Psoas muscle (tissue), 8 donors: ENCODE measurements around the gene APCDD1. TPM values are rescaled to one million over a fixed set of nuclear protein-coding genes. Genes with fewer than 3 reads are reported as not detected.

Experiments
- ATAC-seq, 4 donors: fragments of 200-7000 bp; cut with Tn5 transposase; one replicate each; pipeline ENCODE4 v1.9.1; 2020; ENCODE audit warnings: moderate library complexity in 3 of 4, mild to moderate bottlenecking in 2 of 4
- DNase-seq, 2 donors: peaks; one replicate each; pipeline ENCODE4 v3.0.0-alpha.2; 2020
- H3K27ac ChIP-seq: fragments of 200-600 bp; one replicate; pipeline ENCODE4 v1.8.0; 2022
- H3K27me3 ChIP-seq, 3 donors: fragments of 200-600 bp in 1 of 3; one replicate each; pipeline versions ENCODE4 v1.6.1 to v1.8.0; 2013 to 2022; ENCODE audit warnings: low read length in 2 of 3, mild to moderate bottlenecking in 2 of 3, moderate library complexity in 1 of 3; ENCODE audit not compliant: insufficient read depth in 3 of 3
- H3K36me3 ChIP-seq, 2 donors: fragments of 200-600 bp in 1 of 2; one replicate each; pipeline versions ENCODE4 v1.6.1 to v1.8.0; 2013 to 2022; ENCODE audit warnings: low read depth in 1 of 2, mild to moderate bottlenecking in 1 of 2, moderate library complexity in 1 of 2; ENCODE audit not compliant: insufficient read depth in 1 of 2
- H3K4me1 ChIP-seq: fragments of 200-600 bp; one replicate; pipeline ENCODE4 v1.8.0; 2022
- H3K4me3 ChIP-seq: fragments of 200-600 bp; one replicate; pipeline ENCODE4 v1.8.0; 2022; ENCODE audit warnings: mild to moderate bottlenecking
- H3K9me3 ChIP-seq: fragments of 200-600 bp; one replicate; pipeline ENCODE4 v1.8.0; 2022
- WGBS, 3 donors: extraction: QIAGEN DNeasy Blood & Tissue Kit; methylation state at CpG; one replicate each; pipeline versions ENCODE4 v1.1.6 to v1.1.7; 2013; 5-methylcytosine and 5-hydroxymethylcytosine counted together
- intact Hi-C, 2 donors: fragments of 100-400 bp; cut with DNase I; formaldehyde crosslinking; loops; one replicate each; pipeline versions ENCODE4 v1.11.0 to v1.14.2; 2022
- polyA plus RNA-seq, 3 donors: library from polyadenylated mRNA; stranded (reverse); fragments of 200-250 nt; gene quantifications; one replicate each; pipeline ENCODE4 v1.2.3, GENCODE V29; 2013
- total RNA-seq, 4 donors: library from RNA; stranded (reverse); fragmentation: NEBNext Ultra II Directional in 2 of 4; extraction: Animal tissue kit (Norgen Biotek cat#: 25700) in 2 of 4; gene quantifications; one replicate each; pipeline versions ENCODE4 v1.2.1 to v1.2.4, GENCODE V29; 2021 to 2023
- TF ChIP-seq, protein P1 (sequence below): fragments of 200-600 bp; IDR thresholded peaks from one replicate; pipeline ENCODE4 v1.8.0; 2022; ENCODE audit warnings: antibody characterized with exemption
- donor health status: healthy with polysubstance abuse.
- donor health status: DM: no; HTN: no; CAD: no; lungs with moderate emphysema.
- donor health status: Bipolar disorder and iron deficiency.
- donor health status: healthy.
- donor health status: DM: yes; HTN: yes; CAD: no.
- donor health status: DM: no; HTN: no; CAD: no.
- donor health status: DM: no; HTN: no; CAD: no.
- donor health status: DM: yes; HTN: yes; CAD: no.

The APCDD1 gene
- total and polyA plus RNA-seq, 7 donors: 1.4 to 47.0 (median 6.3) TPM

DNA sequence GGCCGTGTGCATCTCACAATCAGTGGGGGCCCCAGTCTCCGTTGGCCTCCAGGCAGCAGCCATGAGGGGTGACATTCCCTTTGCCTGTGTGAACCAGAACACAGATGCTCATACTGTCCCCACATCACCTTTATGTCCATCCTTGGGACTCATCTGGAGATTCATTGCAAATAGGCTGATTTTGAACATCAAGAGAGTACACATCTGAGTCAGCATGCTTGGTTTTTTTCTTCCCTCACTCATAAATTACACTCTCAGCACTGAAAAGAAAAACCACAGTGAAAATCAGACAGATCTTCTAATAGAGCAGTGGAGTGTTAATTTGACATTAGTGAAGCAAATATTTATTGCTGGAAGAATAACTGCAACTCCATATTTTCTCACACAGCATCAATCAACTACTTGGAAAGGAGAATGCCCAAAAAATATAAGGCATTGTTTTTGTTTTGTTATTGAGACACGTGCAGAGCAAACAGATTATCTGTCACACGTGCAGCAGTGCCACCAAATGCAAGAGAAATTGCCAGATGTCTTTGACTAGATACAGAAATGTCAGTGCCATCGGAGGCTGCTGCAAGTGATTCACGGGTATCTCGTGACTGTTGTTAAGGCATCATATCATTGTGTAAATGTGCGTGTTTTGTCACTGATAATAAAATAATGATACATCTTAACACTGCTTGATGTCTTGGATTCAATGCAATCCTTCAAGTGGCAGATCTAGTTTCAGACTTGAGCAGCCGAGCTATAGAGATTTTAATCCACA, 10.9 kb downstream of the APCDD1 start:
- Histone ChIP-seq H3K36me3 (no peaks in the 10 kb centered on the region), H3K9me3 (no peaks in the 10 kb centered on the region), H3K4me3 (no peak overlapping the region), H3K4me1 (no peaks in the 10 kb centered on the region), H3K27me3 (no peaks in the 10 kb centered on the region), H3K27ac (no peak overlapping the region)
- 63 to 71% (median 64%) methylated on average over 9 of the region's 9 CpGs for WGBS, 3 donors
- TF ChIP-seq, protein P1, sequence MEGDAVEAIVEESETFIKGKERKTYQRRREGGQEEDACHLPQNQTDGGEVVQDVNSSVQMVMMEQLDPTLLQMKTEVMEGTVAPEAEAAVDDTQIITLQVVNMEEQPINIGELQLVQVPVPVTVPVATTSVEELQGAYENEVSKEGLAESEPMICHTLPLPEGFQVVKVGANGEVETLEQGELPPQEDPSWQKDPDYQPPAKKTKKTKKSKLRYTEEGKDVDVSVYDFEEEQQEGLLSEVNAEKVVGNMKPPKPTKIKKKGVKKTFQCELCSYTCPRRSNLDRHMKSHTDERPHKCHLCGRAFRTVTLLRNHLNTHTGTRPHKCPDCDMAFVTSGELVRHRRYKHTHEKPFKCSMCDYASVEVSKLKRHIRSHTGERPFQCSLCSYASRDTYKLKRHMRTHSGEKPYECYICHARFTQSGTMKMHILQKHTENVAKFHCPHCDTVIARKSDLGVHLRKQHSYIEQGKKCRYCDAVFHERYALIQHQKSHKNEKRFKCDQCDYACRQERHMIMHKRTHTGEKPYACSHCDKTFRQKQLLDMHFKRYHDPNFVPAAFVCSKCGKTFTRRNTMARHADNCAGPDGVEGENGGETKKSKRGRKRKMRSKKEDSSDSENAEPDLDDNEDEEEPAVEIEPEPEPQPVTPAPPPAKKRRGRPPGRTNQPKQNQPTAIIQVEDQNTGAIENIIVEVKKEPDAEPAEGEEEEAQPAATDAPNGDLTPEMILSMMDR: no peak
- ATAC-seq (no peak), DNase-seq (no peak)
- intact Hi-C loops: no loop called here

DNA sequence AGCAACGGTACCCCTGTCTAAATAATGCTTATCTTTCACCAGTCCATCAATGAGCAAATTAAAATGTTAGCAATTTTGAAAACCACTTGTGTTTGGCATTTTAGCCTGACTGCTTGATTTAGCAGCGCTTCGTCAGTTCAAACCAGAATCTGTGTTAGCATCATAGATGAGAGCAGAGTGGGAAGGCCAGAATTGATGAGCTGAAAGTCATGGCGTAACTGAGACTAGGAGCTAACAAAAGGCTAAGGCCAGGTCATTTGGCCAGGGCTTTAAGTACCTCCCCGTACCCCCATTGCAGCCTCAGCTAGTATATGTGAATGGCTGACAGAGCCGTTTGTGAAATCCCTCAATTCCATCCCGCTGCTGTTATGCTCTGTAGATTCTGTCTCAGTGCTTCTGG, 16.0 kb downstream of the APCDD1 start:
- Histone ChIP-seq H3K4me1 (no peaks in the 10 kb centered on the region), H3K27ac (no peak overlapping the region), H3K4me3 (no peak overlapping the region), H3K9me3 (no peaks in the 10 kb centered on the region), H3K27me3 (no peaks in the 10 kb centered on the region), H3K36me3 (no peaks in the 10 kb centered on the region)
- no peak for DNase-seq
- TF ChIP-seq, protein P1: no peak
- intact Hi-C loops: no loop called here
- 88 to 90% (median 90%) methylated on average over 7 of the region's 7 CpGs for WGBS, 3 donors
- no peak for ATAC-seq

DNA sequence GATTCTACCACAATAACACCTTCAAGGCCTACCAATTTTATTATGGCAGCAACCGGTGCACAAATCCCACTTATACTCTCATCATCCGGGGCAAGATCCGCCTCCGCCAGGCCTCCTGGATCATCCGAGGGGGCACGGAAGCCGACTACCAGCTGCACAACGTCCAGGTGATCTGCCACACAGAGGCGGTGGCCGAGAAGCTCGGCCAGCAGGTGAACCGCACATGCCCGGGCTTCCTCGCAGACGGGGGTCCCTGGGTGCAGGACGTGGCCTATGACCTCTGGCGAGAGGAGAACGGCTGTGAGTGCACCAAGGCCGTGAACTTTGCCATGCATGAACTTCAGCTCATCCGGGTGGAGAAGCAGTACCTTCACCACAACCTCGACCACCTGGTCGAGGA, 17.1 kb downstream of the APCDD1 start:
- ATAC-seq (no peak), DNase-seq (no peak)
- no peaks in the 10 kb centered on the region for H3K27me3 ChIP-seq
- H3K9me3 ChIP-seq: no peaks in the 10 kb centered on the region
- H3K27ac ChIP-seq: no peak overlapping the region
- H3K4me1 ChIP-seq: no peaks in the 10 kb centered on the region
- WGBS, 3 donors: 89 to 96% (median 94%) methylated on average over 22 of the region's 22 CpGs
- no peak overlapping the region for H3K4me3 ChIP-seq
- TF ChIP-seq, protein P1: no peak
- intact Hi-C loops: no loop called here
- H3K36me3 ChIP-seq: no peaks in the 10 kb centered on the region

DNA sequence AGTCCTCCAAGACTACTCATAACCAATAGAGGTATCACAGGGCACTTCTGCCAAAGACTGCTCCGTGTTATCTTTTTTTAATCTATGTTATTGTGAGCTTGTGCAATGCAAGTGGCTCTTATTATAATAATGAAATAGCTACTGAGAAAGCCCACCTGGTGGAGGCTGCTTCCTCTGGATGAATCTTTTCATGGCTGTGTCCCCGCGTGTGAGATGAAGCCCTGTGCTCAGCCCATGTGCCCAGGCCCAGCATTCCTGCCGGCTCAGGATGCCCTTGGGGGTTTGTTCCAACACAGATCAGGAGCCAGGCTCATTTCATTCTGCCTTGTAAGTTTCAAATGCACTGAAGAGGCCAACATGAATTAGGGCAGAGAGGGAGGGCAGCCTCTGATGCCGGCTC, 18.7 kb downstream of the APCDD1 start:
- intact Hi-C loops: no loop called here
- H3K27me3 ChIP-seq: peaks cover 0 to 3% (median under 1%) of the 10 kb centered on the region in 3 donors
- ATAC-seq: no peak

More for the DNA sequence above, 18.7 kb downstream of the APCDD1 start:
- H3K4me1 ChIP-seq: peaks cover 4% of the 10 kb centered on the region
- TF ChIP-seq, protein P1: no peak
- DNase-seq: no peak
- no peak overlapping the region for H3K4me3 ChIP-seq
- WGBS, 3 donors: 43 to 48% (median 45%) methylated on average over 5 of the region's 5 CpGs
- H3K27ac ChIP-seq: no peak overlapping the region
- H3K9me3 ChIP-seq: no peaks in the 10 kb centered on the region
- no peaks in the 10 kb centered on the region for H3K36me3 ChIP-seq
